HAP-1 (cell line): ENCODE data around the gene ZDHHC18.
A peak's percentile ranks its signal among the peaks of the same experiment; 100 is the strongest.

ENCODE experiments used
- DNase-seq, 2 experiments: peaks; one replicate each; pipeline ENCODE4 v3.0.0-alpha.2; 2016 to 2020; ENCODE audit warnings: low spot score in 2 of 2
- H3K27me3 ChIP-seq: fragments of 250-450 bp; sonication (Bioruptor Pico); 2 replicates; pipeline ENCODE4 v1.5.1; 2020; ENCODE audit warnings: low read depth, mild to moderate bottlenecking, moderate library complexity
- H3K36me3 ChIP-seq: fragments of 250-450 bp; sonication (Bioruptor Pico); replicated peaks from 2 replicates; pipeline ENCODE4 v1.5.1; 2020; ENCODE audit warnings: mild to moderate bottlenecking
- H3K4me1 ChIP-seq: fragments of 250-450 bp; sonication (Bioruptor Pico); 2 replicates; pipeline ENCODE4 v1.5.1; 2020; ENCODE audit warnings: mild to moderate bottlenecking
- H3K4me3 ChIP-seq: fragments of 250-450 bp; sonication (Bioruptor Pico); 2 replicates; pipeline ENCODE4 v1.5.1; 2020; ENCODE audit warnings: mild to moderate bottlenecking, moderate library complexity
- H3K9me3 ChIP-seq: fragments of 250-450 bp; sonication (Bioruptor Pico); 2 replicates; pipeline ENCODE4 v1.5.1; 2020; ENCODE audit warnings: mild to moderate bottlenecking, moderate library complexity
- in situ Hi-C: fragments of 300-500 bp; cut with MboI; formaldehyde crosslinking; loops from 3 replicates; pipeline ENCODE4 v1.14.3; 2020; ENCODE audit warnings: low sequenced_read_pairs, inconsistent platforms, mixed read lengths

Gene ZDHHC18

DNA sequence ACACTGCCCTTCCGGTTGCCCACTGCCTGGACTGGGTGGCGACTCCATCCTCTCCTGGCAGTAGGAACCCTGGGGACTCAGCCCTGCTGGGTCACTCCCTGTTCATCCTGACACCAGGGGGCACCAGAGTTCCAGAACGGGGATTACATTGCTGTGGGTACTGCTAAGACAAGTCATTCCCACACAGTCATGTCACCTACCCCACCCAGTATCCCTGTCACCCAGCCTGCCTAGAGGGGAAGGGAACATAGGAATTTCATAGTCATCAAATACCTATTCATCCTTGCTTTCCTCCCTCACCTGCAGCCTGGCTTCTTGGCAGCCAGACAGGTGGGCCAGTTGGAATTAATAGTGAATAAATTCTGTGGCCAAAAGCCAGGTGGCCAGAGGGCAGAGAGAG is 26.7 kb downstream of the ZDHHC18 start:
- in situ Hi-C loops = no loop called here
- H3K27me3 ChIP-seq = no peaks in the 10 kb centered on the region
- no peaks in the 10 kb centered on the region for H3K4me1 ChIP-seq
- no peak overlapping the region for H3K4me3 ChIP-seq
- no peaks in the 10 kb centered on the region for H3K9me3 ChIP-seq
- DNase-seq = peak; percentile 57 to 94
- peaks cover 48% of the 10 kb centered on the region for H3K36me3 ChIP-seq

GRCh38 chr1:26853600-26853999 is 27.1 kb downstream of the ZDHHC18 start:
- no peaks in the 10 kb centered on the region for H3K4me1 ChIP-seq
- H3K4me3 ChIP-seq = no peak overlapping the region
- peaks cover 45% of the 10 kb centered on the region for H3K36me3 ChIP-seq
- DNase-seq = no peak
- no peaks in the 10 kb centered on the region for H3K9me3 ChIP-seq
- in situ Hi-C loops = no loop called here
- H3K27me3 ChIP-seq = no peaks in the 10 kb centered on the region

- H3K4me3 ChIP-seq = no peak overlapping the region
- H3K9me3 ChIP-seq = no peaks in the 10 kb centered on the region
- in situ Hi-C loops = no loop called here
- H3K4me1 ChIP-seq = no peaks in the 10 kb centered on the region
- H3K36me3 ChIP-seq = peaks cover 37% of the 10 kb centered on the region
- DNase-seq = no peak
- no peaks in the 10 kb centered on the region for H3K27me3 ChIP-seq
Measured at GRCh38 chr1:26854906-26855305, 28.4 kb downstream of the ZDHHC18 start.

GRCh38 chr1:26855636-26856035 is 29.1 kb downstream of the ZDHHC18 start:
- Histone ChIP-seq H3K9me3 (no peaks in the 10 kb centered on the region), H3K27me3 (no peaks in the 10 kb centered on the region), H3K36me3 (peaks cover 34% of the 10 kb centered on the region), H3K4me3 (no peak overlapping the region), H3K4me1 (no peaks in the 10 kb centered on the region)
- DNase-seq = no peak
- in situ Hi-C loops = no loop called here

- in situ Hi-C loops = no loop called here
- no peak for DNase-seq
- Histone ChIP-seq H3K27me3 (no peaks in the 10 kb centered on the region), H3K4me3 (no peak overlapping the region), H3K4me1 (no peaks in the 10 kb centered on the region), H3K36me3 (peaks cover 29% of the 10 kb centered on the region), H3K9me3 (no peaks in the 10 kb centered on the region)
Measured at GRCh38 chr1:26856181-26856580, 29.7 kb downstream of the ZDHHC18 start.

GRCh38 chr1:26856604-26857469 is 30.3 kb downstream of the ZDHHC18 start:
- in situ Hi-C loops = no loop called here
- no peaks in the 10 kb centered on the region for H3K9me3 ChIP-seq
- no peaks in the 10 kb centered on the region for H3K27me3 ChIP-seq
- peaks cover 22% of the 10 kb centered on the region for H3K36me3 ChIP-seq
- no peak overlapping the region for H3K4me3 ChIP-seq
- H3K4me1 ChIP-seq = no peaks in the 10 kb centered on the region
- no peak for DNase-seq

DNA sequence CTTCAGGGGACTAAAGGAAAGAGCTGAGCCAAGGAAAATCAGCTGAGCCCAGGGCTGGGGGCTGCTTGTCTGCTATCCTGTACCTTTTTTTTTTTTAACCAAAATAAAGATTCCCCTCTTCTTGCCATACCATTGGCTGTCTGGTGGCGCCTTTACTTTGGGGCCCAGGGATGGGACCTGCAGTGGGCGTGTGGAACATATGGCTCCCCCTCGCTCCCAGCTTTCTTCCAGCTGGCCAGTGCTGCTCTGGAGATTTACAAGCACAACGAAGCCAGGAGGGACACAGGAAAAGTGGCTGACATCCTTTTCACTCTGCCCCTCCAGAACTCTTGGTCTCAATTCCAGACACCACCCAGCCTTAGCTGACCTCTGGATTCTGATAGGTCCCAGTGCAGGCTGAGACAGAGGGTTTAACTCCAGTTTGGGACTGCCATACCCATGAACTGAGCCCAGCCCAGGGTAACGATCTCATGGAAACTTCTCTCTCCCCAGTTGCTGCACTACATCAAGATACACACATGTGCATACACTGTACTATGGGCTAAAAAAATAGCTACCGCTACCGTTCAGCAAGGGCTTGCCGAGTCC is 31.1 kb downstream of the ZDHHC18 start:
- Histone ChIP-seq H3K4me3 (no peak overlapping the region), H3K36me3 (peaks cover 17% of the 10 kb centered on the region), H3K9me3 (no peaks in the 10 kb centered on the region), H3K27me3 (no peaks in the 10 kb centered on the region), H3K4me1 (no peaks in the 10 kb centered on the region)
- in situ Hi-C loops = no loop called here
- no peak for DNase-seq

DNA sequence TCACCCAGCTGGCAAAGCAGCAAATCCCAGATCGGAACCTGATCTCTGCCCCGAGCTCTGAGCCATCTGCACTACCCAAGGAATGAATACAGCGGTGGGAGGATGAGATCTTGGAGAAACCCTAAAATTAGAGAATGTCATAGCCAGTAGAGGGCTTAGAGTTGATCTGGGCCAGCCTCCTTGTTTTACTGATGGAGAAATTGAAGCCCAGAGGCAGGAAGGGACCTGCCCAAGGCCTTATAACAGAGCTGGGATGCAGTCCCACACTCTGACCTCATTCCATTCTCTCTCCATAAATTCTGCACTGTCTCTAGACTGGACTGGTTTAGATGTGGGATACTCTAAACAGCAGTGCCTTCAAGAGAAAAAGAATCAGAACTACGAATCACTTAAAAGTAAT is 31.7 kb downstream of the ZDHHC18 start:
- H3K36me3 ChIP-seq = peaks cover 11% of the 10 kb centered on the region
- DNase-seq = no peak
- in situ Hi-C loops = no loop called here

DNA sequence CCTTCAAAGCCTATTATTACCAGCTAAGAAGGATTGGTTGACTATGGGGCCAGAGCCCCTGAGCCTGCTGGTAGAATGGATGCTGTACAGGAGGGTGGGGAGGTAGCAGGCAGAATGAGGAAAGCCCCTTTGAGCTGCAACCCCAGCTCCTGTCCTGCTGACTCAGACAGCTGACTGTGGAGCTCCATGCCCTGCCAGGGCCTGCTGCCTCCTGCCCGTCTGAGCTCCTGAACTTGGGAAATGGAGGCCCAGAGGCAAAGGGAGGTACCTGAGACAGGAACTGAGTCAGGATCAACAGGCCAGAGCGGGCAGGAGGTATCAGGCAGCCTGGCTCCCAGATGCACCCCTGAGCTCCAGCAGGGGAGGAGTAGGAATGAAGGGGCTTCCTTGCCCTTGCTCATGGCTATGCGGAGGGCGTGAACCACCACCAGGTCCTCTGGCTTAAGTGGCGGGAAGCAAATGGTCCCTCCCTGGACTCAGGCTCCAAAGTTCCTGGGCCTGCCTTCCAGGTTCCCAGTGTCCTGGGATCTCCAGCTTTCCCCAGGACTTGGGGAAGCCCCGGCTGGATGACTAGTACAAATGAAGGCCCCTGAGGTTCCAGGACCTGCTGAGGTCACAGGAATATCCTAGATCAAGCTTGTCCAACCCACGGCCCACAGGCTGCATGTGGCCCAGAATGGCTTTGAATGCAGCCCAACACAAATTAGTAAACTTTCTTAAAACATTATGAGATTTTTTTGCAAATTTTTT is 32.6 kb downstream of the ZDHHC18 start:
- peaks cover 1% of the 10 kb centered on the region for H3K4me1 ChIP-seq
- H3K9me3 ChIP-seq = no peaks in the 10 kb centered on the region
- H3K4me3 ChIP-seq = no peak overlapping the region
- DNase-seq = no peak
- peaks cover 2% of the 10 kb centered on the region for H3K36me3 ChIP-seq
- H3K27me3 ChIP-seq = no peaks in the 10 kb centered on the region
- in situ Hi-C loops = no loop called here

More for the DNA sequence above, 31.7 kb downstream of the ZDHHC18 start:
- H3K4me1 ChIP-seq = no peaks in the 10 kb centered on the region
- no peak overlapping the region for H3K4me3 ChIP-seq
- no peaks in the 10 kb centered on the region for H3K27me3 ChIP-seq
- no peaks in the 10 kb centered on the region for H3K9me3 ChIP-seq

- Histone ChIP-seq H3K9me3 (no peaks in the 10 kb centered on the region), H3K36me3 (no peaks in the 10 kb centered on the region), H3K4me3 (no peak overlapping the region), H3K4me1 (peaks cover 10% of the 10 kb centered on the region), H3K27me3 (no peaks in the 10 kb centered on the region)
- no peak for DNase-seq
- in situ Hi-C loops = no loop called here
Measured at GRCh38 chr1:26861286-26861701, 34.8 kb downstream of the ZDHHC18 start.

DNA sequence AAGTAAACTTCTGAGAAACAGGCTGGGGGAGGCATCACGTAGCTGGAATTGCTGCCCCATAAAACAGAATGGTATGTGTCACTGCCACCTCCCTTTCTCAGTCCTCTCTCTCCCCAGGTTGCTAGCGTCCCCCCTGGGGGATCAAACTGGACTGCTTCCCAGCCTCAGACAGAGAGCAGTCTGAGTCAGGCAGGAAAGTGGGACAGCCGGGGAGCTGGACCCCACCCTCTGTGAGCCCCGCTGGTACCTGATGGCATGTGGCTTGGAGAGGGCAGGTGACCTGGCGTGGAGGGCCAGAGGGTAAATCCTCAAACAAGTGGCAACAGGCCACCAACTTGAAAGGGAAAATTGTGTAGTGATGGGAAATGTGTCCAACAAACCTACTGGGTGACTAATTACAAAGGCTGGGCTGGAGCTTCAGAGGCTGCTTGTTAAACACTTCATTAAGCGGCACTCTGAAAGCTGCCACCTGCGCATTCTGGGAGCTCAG is 35.4 kb downstream of the ZDHHC18 start:
- in situ Hi-C loops = no loop called here
- Histone ChIP-seq H3K9me3 (no peaks in the 10 kb centered on the region), H3K4me3 (no peak overlapping the region), H3K27me3 (no peaks in the 10 kb centered on the region), H3K36me3 (no peaks in the 10 kb centered on the region), H3K4me1 (peaks cover 10% of the 10 kb centered on the region)
- no peak for DNase-seq

DNA sequence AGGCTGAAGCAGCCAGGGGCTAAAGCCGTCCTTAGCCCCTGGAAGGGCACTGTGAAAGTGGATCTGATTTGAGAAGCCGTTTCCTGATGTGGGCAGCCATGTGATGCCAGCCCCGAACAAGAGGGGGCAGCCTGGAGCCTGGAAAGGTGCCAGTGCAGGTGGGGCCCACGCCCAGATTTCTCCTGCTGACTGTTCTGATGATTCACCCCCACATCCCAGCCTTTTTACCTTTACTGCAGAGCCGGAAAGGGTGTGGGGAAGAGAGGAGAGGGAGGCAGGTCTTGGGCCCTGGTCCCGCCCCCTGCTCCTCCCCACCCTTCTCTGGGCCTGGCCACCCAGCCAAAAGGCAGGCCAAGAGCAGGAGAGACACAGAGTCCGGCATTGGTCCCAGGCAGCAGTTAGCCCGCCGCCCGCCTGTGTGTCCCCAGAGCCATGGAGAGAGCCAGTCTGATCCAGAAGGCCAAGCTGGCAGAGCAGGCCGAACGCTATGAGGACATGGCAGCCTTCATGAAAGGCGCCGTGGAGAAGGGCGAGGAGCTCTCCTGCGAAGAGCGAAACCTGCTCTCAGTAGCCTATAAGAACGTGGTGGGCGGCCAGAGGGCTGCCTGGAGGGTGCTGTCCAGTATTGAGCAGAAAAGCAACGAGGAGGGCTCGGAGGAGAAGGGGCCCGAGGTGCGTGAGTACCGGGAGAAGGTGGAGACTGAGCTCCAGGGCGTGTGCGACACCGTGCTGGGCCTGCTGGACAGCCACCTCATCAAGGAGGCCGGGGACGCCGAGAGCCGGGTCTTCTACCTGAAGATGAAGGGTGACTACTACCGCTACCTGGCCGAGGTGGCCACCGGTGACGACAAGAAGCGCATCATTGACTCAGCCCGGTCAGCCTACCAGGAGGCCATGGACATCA is 36.5 kb downstream of the ZDHHC18 start, which contains the start of gene SFN:
Gene SFN, plus strand, starts transcription at position 369 of the 904 bp plus-strand sequence. Its CDS starts 64 bp downstream, at position 433.
- no peaks in the 10 kb centered on the region for H3K9me3 ChIP-seq
- peaks cover 10% of the 10 kb centered on the region for H3K4me1 ChIP-seq
- in situ Hi-C loops = no loop called here
- H3K27me3 ChIP-seq = no peaks in the 10 kb centered on the region
- peak within 1 kb of the TSS; percentile 52 for H3K4me3 ChIP-seq
- DNase-seq = peak in 1 of 2 experiments; percentile 56
- no peaks in the 10 kb centered on the region for H3K36me3 ChIP-seq

GRCh38 chr1:26863685-26864077 is 37.2 kb downstream of the ZDHHC18 start:
- in situ Hi-C loops = no loop called here
- Histone ChIP-seq H3K4me3 (no peak overlapping the region; the same call in 1 of the 2 replicates), H3K4me1 (peaks cover 10% of the 10 kb centered on the region), H3K9me3 (no peaks in the 10 kb centered on the region), H3K36me3 (no peaks in the 10 kb centered on the region), H3K27me3 (no peaks in the 10 kb centered on the region)
- no peak for DNase-seq
